GM21786 (cell line): Measurements from ENCODE around the gene KDM4B.
A peak's percentile ranks its signal among the peaks of the same experiment; 100 is the strongest.

ENCODE experiments used
- ATAC-seq: cut with Tn5 transposase; IDR thresholded peaks from one replicate; pipeline ENCODE4 v1.9.1; 2021; ENCODE audit not compliant: unreplicated experiment

KDM4B gene

DNA sequence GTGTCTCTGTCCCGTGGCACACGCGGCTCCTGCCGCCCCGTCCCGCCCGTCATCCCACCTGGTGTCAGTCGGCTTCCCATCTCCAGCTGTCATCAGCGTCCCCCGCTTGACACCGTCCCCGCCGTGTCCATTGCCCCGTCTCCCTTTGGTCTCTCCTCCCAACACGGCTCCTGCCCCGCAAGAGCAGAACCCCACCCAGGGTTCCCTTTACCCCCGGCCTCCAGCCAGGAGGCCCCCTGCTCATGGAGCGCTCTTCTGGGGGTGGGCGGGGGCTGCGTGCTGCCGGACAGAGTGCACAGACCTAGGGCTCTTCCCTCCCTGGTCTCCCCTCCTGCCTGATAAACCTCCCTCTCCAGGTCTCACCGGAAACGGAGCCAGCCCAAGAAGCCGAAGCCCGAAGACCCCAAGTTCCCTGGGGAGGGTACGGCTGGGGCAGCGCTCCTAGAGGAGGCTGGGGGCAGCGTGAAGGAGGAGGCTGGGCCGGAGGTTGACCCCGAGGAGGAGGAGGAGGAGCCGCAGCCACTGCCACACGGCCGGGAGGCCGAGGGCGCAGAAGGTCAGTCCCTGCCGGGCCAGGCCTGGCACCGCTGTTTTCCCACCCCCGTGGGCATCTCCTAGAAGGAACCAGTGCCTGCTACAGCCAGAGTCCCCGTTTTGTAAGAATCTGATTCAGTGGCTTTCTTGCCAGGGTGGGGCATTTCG, 150.5 kb downstream of the KDM4B start:
- ATAC-seq = no peak

DNA sequence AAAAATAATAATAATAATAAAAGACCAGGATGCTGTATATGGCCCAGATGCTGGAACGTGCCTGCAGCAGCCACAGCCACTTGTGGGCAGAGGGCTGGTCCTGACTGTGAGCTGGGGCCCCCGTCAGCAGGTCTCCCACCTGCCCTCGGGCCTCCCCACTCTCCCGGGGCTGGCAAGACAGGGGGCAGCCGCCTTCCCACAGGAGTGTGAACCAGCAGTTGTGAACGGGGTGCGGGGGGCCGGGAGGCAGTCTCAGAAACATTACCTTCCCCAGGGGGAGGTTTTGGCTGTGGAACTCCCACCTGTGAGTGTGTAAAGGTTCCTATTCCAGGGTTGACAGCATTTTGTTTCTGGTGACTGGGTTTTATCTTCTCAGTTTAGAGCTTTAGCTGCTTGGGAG, 151.4 kb downstream of the KDM4B start:
- ATAC-seq = no peak

- no peak for ATAC-seq
Observed at GRCh38 chr19:5120833-5121232, 151.9 kb downstream of the KDM4B start.

DNA sequence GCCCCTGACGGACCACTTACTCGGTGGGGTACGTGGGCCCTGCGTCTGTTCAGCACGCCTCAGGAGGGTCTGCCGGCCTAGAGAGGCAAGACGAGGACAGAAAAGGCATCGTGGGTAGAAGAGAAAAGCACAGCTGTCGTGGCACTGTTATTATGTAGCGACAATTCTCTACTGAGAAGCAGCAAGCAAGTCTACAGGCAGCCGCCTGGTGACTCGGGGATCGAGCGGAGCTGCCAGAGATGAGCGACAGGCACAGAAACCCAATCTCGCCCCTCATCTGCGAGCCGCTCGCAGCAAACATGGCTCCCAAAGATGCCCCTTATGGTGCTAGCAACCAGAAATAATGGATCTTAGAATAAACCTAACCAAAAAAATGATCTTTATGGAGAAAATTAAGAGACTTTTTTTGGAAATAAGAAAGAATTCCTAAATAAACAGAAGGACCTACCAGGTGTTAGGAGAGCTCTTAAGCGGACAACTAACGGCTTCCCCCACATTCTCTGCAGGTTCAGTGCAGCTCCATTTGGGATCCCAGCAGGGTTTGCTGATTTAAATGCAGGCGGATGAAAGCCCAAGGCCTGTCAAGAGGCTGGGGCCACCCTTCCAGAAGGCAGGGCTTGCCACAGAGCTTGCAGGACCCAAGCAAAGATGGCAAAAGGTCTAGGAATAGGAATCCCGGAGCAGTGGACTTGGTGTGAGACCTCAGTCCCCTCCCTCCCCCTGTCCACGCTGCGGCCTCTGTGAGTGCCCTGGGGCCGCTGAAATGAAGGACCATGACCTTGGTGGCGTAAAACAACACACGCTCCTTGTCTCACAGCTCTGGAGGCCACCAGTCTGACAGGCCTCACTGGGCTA, 152.6 kb downstream of the KDM4B start:
- ATAC-seq = no peak

- no peak for ATAC-seq
Observed at GRCh38 chr19:5122121-5122400, 153.1 kb downstream of the KDM4B start.

- ATAC-seq = no peak
Observed at GRCh38 chr19:5122671-5123409, 153.9 kb downstream of the KDM4B start.

DNA sequence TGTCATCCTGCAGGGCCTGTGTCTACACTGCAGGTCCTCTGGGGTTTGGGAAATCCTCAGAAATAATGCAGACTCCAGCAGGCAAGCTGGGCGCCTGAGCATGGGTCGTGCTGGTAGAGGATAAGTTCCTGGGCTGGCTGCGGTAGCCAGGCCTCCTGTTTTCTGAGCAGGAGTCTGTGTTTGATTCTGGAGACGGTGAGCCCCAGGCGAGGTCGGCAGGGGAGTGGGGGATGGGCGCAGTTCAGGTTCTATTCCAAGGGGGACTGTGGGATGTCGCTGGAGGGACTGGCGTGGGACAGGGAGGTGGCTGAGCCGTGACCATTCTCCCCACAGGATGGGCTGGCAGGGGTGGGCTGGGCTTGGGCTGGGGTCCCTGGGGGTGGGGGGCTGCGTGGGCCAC, 154.7 kb downstream of the KDM4B start:
- no peak for ATAC-seq

DNA sequence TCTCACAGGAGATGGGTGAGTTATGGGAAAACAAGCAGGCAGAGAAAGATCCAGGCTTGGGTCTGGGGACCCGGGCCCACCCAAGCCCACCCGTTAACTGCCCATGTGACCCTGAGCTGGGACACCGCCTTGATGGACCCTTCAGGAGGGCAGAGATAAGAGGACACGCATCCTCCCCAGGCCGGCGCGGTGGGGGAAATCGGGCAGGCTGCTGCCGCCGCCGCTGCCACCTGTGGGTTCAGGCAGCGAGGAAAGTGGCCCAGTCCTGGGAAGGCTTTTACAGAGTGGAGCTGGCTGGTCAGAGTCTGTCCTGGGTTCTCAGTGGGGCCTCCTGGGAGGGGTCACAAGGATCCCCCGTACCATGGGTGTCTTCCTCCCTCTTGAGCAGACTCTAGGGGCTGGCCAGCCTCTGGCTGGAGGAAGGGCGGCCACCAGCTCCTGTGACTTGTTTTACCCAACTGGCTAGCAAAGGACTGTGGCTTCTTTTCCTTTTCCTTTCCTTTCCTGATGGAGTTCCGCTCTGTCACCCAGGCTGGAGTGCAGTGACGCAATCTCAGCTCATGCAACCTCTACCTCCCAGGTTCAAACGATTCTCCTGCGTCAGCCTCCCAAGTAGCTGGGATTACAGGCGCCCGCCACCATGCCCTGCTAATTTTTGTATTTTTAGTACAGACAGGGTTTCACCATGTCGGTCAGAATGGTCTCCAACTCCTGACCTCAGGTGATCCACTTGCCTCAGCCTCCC, 155.4 kb downstream of the KDM4B start:
- no peak for ATAC-seq

- ATAC-seq = no peak
Observed at GRCh38 chr19:5125376-5125775, 156.5 kb downstream of the KDM4B start.

DNA sequence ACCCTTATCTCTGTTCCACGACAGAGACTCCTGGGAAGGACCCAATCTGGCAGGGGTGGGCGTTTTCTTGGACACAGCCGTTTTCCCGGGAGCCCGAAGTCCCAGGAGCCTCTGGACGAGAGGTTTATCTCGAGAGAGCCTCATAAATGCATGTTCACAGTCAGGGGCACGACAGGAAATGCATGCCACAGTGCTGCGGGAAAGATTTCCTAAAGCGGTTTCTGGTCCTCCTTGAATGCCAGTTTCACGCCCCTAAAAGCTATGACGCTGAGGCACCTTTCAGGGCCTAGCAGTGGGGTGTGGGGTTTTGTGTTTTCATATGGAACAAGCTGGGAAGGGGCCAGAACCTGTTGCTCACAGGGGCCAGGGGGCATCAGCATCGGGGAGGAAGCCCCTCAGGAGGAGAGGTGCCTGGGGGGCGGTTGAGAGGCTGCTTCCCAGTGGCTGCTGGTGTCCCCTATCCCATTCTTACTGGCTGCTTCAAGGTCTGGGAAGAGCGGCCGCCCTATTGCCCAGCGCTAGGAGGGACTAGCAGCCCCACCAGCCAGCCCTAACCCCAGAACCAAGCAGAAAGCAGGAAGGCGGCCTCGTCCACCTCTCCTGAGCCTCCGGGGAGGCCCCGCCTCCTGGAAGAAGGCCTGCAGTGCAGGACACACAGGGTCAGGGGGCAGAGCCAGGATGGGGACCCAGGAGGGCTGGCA, 157.0 kb downstream of the KDM4B start:
- no peak for ATAC-seq

DNA sequence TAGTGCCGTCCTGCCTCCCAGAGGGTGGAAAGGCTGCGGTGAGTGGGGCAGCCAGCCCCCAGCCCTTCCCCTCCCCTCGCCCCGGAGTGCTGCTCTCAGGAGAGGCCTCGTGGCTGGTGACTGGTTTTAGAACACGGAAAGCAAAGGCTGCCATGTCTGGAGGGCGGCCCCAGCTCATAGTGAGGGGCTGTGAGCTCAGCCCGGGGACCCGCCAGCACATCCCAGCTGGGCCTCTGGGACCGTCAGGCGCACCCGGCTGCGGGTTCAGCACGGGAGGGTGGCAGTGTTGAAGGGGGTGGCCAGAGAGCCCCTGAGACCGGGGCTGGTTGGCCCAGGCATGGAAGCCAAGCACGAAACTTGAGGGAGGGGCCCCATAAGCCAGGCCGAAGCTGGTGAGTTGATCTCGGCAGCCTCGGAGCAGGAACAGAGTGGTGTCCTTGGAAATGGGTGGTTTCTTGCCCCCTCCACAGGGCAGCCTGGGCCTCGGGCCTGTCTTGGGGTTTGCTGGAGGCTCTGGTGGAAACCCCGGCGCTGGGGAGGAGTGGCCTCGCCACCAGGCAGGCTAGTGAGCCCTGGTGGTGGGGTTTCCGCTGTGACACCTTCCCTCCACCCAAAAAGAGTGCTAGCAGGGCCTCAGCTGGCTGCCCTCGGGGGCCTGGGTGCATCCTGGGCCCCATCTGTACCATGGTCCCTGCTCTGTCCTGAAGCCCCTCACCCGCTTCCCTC, 157.7 kb downstream of the KDM4B start:
- no peak for ATAC-seq

GRCh38 chr19:5127717-5128116, 158.8 kb downstream of the KDM4B start:
- no peak for ATAC-seq

DNA sequence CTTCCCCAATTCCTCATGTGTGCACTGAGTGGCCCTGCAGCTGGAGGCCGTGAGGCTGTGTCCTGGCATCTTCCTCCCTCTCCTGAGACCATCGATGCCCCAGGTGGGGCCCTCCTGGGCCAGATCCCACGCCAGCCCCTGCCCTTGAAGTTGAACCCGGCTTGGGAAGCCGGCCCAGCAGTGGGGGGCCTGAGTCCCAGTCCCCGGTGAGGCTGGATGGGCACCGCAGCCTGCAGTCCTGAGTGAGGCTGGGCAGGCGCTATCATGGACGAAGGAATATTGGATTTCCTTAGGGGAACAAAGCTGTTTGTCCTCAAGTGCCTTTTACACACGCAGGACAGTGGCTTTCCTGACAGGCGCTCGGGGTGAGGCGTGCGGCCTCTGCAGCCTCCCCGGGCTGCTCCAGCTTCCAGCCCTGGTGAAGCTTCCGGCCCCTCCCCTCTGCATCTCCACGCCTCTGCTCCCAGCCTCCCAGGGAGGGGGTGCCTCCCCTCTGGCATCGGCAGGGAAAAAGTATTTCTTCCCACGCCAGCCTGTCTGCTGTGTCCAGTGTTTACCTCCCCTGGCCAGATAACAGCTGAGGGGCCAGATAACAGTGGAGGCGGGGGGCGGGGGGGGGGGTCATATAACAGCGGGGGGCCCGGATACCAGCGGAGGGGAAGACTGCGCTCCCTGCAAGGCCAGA, 159.5 kb downstream of the KDM4B start:
- no peak for ATAC-seq

DNA sequence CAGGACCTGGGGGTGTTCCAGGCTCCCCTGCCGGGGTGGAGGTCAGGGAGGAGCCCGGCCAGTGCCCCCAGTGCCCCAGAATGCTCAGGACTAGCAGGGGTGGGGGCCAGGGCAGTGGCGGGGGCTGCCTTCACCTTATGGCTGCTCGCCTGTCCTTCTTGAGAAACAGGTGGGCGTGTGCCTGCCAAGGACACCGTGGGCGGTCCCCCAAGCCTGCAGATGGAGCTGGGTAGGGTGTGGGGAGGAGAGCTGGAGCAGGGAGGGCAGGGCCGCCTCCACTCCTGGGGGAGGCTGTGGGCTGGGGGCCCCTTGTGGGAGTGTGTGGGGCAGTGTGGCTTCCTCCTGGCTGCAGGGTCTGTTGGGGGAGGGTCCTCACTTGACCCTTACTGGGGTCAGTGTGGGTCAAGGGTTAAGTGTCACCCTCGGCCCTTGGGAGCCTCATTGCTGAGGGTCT, 160.1 kb downstream of the KDM4B start:
- no peak for ATAC-seq

- ATAC-seq = no peak
Observed at GRCh38 chr19:5129691-5130090, 160.8 kb downstream of the KDM4B start.

DNA sequence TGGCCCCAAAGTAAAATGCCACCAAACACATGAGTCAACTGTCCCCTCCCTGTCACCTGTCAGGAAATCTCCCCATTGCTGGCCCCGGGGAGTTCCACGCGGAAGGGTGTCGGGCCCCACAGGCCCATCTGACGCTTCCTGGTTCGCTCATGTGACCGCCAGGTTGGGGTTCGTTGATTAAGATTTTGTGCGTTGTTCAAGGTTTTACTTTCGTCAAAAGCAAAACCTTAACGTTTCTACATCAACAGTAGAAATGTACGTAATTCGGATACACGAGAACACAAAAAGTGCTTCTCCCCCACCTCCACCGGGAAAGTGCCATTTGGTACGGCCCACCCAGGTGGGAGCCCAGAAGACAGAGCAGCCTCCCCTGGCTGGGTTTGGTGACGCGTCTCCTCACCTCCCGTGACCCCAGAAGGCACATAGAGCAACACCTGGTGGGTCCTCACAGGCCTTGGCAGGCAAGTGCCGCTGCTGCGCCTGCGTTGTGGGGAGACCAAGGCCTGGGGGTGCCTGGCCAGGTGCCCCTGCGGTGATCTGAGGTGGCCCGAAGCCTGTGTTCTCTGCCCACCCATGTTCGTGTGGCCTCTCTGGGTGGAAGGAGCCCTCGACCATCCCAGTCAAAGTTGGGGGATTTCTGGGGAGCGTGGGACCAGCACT, 161.6 kb downstream of the KDM4B start:
- peak; percentile 30 for ATAC-seq

- peak; percentile 35 for ATAC-seq
Observed at GRCh38 chr19:5131031-5131505, 162.2 kb downstream of the KDM4B start.

- no peak for ATAC-seq
Observed at GRCh38 chr19:5131506-5132205, 162.7 kb downstream of the KDM4B start.
